Measurements from ENCODE around the gene NFIA. TPM values are rescaled to one million over a fixed set of nuclear protein-coding genes. Genes with fewer than 3 reads are reported as not detected.

The NFIA gene
- total RNA-seq, 1 experiment from 2014 or later, result 38.6 TPM

DNA sequence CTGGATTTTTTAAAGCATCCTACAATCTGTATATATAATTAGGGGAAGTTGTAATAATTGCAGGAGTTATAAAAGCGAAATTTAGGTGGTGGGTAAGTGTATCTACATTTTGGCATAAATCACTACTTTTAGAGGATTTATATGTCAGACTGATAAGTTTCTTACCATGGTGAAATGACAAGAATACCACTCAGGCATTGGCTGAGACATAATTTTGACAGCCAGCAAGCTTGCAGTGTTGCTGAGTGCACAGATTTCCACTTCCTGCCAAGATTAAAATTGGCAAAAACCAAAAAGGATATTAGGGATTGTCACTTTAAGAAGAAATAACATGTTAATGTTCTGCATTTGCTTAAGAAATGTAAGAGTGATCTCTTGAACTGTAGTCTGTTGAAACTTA lies 28.2 kb downstream of the NFIA start:
- BruUV-seq (replicated peaks), result no TSS peak
- TF ChIP-seq, protein P1, sequence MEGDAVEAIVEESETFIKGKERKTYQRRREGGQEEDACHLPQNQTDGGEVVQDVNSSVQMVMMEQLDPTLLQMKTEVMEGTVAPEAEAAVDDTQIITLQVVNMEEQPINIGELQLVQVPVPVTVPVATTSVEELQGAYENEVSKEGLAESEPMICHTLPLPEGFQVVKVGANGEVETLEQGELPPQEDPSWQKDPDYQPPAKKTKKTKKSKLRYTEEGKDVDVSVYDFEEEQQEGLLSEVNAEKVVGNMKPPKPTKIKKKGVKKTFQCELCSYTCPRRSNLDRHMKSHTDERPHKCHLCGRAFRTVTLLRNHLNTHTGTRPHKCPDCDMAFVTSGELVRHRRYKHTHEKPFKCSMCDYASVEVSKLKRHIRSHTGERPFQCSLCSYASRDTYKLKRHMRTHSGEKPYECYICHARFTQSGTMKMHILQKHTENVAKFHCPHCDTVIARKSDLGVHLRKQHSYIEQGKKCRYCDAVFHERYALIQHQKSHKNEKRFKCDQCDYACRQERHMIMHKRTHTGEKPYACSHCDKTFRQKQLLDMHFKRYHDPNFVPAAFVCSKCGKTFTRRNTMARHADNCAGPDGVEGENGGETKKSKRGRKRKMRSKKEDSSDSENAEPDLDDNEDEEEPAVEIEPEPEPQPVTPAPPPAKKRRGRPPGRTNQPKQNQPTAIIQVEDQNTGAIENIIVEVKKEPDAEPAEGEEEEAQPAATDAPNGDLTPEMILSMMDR (IDR thresholded peaks at IDR 0.05; ENCODE audit: unreplicated experiment), result no peak
- Mint-ChIP-seq H3K36me3 (ENCODE audit: insufficient read depth, unreplicated experiment) (no peaks in the 10 kb centered on the region), H3K4me3 (ENCODE audit: low read depth, unreplicated experiment) (no peak overlapping the region), H3K9me3 (ENCODE audit: low read depth, unreplicated experiment) (peaks cover 3% of the 10 kb centered on the region), H3K27ac (ENCODE audit: unreplicated experiment) (no peak overlapping the region), H3K4me1 (ENCODE audit: low read depth, unreplicated experiment) (peaks cover 7% of the 10 kb centered on the region), H3K27me3 (ENCODE audit: unreplicated experiment) (no peaks in the 10 kb centered on the region)
- intact Hi-C loops (cut with micrococcal nuclease; ENCODE audit: unreplicated experiment), result no loop called here
- no peak for DNase-seq
- CTCF ChIA-PET, result no interaction called here

DNA sequence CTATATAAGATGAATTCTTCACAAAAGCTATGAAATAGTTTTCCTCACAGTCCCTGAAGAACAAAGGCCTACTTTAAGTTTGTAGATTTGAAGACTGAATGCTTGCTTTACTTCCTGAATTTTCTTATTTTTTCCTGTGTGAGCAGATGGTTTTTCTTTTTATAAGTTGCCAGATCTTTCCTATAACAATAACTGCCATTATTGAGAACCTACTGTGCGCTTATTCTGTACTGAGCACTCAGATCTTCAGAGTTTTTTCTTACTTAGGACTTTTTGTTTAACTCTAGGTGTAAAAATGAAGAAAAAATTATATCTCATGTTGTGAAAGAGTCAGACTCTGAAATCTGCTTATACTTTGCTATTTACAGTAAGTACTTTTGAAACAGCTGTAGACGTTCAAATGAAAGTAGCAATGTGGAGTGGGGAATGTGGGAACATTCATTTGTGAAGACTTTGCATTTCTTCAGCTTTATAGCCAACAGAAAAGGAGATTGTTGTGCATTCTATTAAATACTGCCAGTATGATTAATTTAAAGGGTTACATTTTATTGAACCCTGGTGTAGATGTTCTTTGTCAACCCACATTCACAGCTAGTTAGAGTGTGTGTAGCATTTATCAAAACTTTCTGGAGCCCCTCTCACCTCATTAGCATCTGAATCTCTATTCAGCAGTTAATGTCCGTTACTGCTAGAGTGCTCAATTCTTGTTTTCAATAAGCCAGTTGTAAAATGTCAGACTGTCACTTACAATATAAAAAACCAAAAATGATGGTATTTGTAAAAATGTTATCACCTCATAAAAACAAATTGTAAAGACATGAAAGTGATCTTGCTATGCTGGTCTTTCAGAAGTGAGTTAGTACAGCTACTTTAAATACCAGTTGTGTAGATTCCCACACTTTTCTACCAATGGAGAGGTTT lies 29.0 kb downstream of the NFIA start:
- BruUV-seq (replicated peaks), result no TSS peak
- intact Hi-C loops (cut with micrococcal nuclease; ENCODE audit: unreplicated experiment), result no loop called here
- Mint-ChIP-seq H3K27me3 (ENCODE audit: unreplicated experiment) (no peaks in the 10 kb centered on the region), H3K4me3 (ENCODE audit: low read depth, unreplicated experiment) (no peak overlapping the region), H3K4me1 (ENCODE audit: low read depth, unreplicated experiment) (peaks cover 15% of the 10 kb centered on the region), H3K27ac (ENCODE audit: unreplicated experiment) (no peak overlapping the region), H3K36me3 (ENCODE audit: insufficient read depth, unreplicated experiment) (no peaks in the 10 kb centered on the region), H3K9me3 (ENCODE audit: low read depth, unreplicated experiment) (peaks cover 3% of the 10 kb centered on the region)
- no peak for DNase-seq
- TF ChIP-seq, protein P1 (IDR thresholded peaks at IDR 0.05; ENCODE audit: unreplicated experiment), result no peak
- CTCF ChIA-PET, result no interaction called here

DNA sequence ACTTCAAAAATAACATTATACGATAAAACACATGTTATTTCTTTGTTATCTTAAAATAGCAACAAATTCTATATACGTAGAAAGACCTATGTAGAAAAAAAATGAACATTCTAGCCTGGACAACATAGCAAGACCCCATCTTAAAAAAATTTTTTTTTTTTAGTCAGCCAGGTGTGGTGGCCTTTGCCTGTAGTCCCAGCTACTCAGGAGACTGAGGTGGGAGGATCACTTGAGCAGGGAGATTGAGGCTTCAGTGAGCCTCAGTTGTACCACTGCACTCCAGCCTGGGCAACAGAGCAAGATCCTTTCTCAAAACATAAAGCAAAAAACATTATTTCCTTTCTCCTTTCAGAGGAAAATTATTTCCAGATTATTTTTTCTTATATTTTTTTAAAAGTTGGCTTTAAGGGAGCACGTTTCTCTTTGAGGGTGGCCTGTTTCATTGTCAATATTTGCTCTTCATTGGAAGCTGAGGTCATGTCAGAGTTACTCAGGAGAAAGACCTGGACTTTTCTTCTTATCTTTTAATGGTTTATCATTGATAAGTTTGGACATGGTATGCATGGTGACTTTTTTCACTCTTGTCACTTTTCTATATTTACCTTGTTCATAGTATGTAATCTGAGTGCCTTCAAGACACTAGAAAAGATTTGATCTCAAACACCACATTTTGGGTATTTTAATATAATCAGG lies 32.0 kb downstream of the NFIA start:
- Mint-ChIP-seq H3K36me3 (ENCODE audit: insufficient read depth, unreplicated experiment) (no peaks in the 10 kb centered on the region), H3K4me1 (ENCODE audit: low read depth, unreplicated experiment) (peaks cover 34% of the 10 kb centered on the region), H3K27me3 (ENCODE audit: unreplicated experiment) (no peaks in the 10 kb centered on the region), H3K4me3 (ENCODE audit: low read depth, unreplicated experiment) (no peak overlapping the region), H3K9me3 (ENCODE audit: low read depth, unreplicated experiment) (peaks cover 3% of the 10 kb centered on the region), H3K27ac (ENCODE audit: unreplicated experiment) (no peak overlapping the region)
- intact Hi-C loops (cut with micrococcal nuclease; ENCODE audit: unreplicated experiment), result no loop called here
- CTCF ChIA-PET, result no interaction called here
- TF ChIP-seq, protein P1 (IDR thresholded peaks at IDR 0.05; ENCODE audit: unreplicated experiment), result no peak
- no peak for DNase-seq
- no TSS peak for BruUV-seq (replicated peaks)

DNA sequence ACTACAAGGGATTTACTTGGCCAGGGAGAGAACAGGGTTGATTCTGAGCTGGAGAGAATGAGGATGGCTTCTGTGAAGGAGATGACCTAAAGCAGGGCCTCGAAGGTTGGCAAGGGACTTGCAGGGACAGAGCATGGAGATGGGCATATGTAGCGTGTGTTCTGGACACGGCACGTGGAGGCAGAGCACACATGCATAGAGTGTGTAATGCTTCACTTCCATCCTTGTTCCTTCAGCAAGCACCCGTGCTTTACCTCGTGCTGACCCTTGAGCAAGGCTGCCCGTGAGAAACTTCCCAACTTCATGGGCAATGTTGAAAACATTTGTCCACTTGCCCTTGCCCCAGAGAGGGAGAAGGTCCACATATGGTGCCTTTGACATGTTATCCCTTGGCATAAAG lies 33.1 kb downstream of the NFIA start:
- Mint-ChIP-seq H3K4me1 (ENCODE audit: low read depth, unreplicated experiment) (peaks cover 40% of the 10 kb centered on the region), H3K27ac (ENCODE audit: unreplicated experiment) (no peak overlapping the region), H3K9me3 (ENCODE audit: low read depth, unreplicated experiment) (peaks cover 3% of the 10 kb centered on the region), H3K36me3 (ENCODE audit: insufficient read depth, unreplicated experiment) (no peaks in the 10 kb centered on the region), H3K4me3 (ENCODE audit: low read depth, unreplicated experiment) (no peak overlapping the region), H3K27me3 (ENCODE audit: unreplicated experiment) (no peaks in the 10 kb centered on the region)
- no peak for DNase-seq
- no TSS peak for BruUV-seq (replicated peaks)
- CTCF ChIA-PET, result interaction anchor here (0.6 kb wide), 1 partner anchor 38 kb away, joined by 3 read pairs; no protein-coding TSS in a partner anchor
- intact Hi-C loops (cut with micrococcal nuclease; ENCODE audit: unreplicated experiment), result no loop called here
- TF ChIP-seq, protein P1 (IDR thresholded peaks at IDR 0.05; ENCODE audit: unreplicated experiment), result no peak

Data from Calu3 (cell line).